Adrenal gland (tissue), 5 donors: ENCODE results near the gene LPCAT4.
"Not testable (repeated sequence)": the region's sequence is repeated elsewhere in the genome, so short reads cannot be mapped to it uniquely, and the experiment has no call there.

ENCODE experiments used
- CTCF ChIP-seq, 6 experiments: fragments of 450-650 bp in 4 of 6; fragments of 200-600 bp in 2 of 6; sonication (generic) in 1 of 6; IDR thresholded peaks; 1 replicate in 5 of 6; 2 replicates in 1 of 6; pipeline versions ENCODE4 v1.5.1 to v1.8.0; 2016 to 2021; ENCODE audit warnings: antibody characterized with exemption in 6 of 6, mild to moderate bottlenecking in 2 of 6, moderate library complexity in 1 of 6
- POLR2A ChIP-seq, 2 donors: fragments of 450-650 bp; IDR thresholded peaks; one replicate each; pipeline ENCODE4 v1.6.1; 2017; ENCODE audit warnings: antibody characterized with exemption in 2 of 2, mild to moderate bottlenecking in 2 of 2, moderate library complexity in 1 of 2
- donor health status: DM: no; HTN: no; CAD: no.

- not testable (repeated sequence) for TF ChIP-seq CTCF, POLR2A (IDR thresholded peaks at IDR 0.05)
Measured at GRCh38 chr15:34342213-34342736, 24.7 kb downstream of the LPCAT4 start.
